Measurements from ENCODE around the gene MRPL40.
"Not testable (repeated sequence)": the region's sequence is repeated elsewhere in the genome, so short reads cannot be mapped to it uniquely, and the experiment has no call there.

The MRPL40 gene

GRCh38 chr22:19438298-19438697 is 6.0 kb downstream of the MRPL40 start:
- DNase-seq, result no peak

GRCh38 chr22:19440411-19441195 is 8.3 kb downstream of the MRPL40 start:
- DNase-seq, result no peak

- DNase-seq, result no peak
Measured at GRCh38 chr22:19442166-19442565, 9.8 kb downstream of the MRPL40 start.

- DNase-seq, result no peak
Measured at GRCh38 chr22:19443544-19444211, 11.3 kb downstream of the MRPL40 start.

GRCh38 chr22:19445279-19445982 is 13.1 kb downstream of the MRPL40 start:
- DNase-seq, result not testable (repeated sequence)

GRCh38 chr22:19446603-19447329 is 14.4 kb downstream of the MRPL40 start:
- no peak for DNase-seq

- peak; percentile 33 to 98 (median 90) for DNase-seq
Measured at GRCh38 chr22:19447330-19448075, 15.2 kb downstream of the MRPL40 start, which contains the start of gene C22orf39. TSS of gene C22orf39 (minus strand) at chr22:19447711. CDS start at chr22:19447688, 23 bp downstream.

- DNase-seq, result peak in 5 of 56 donors; percentile 32 to 66 (median 48)
Measured at GRCh38 chr22:19448076-19448607, 15.8 kb downstream of the MRPL40 start.

- DNase-seq, result no peak
Measured at GRCh38 chr22:19448739-19449421, 16.5 kb downstream of the MRPL40 start.

GRCh38 chr22:19449422-19449767 is 17.1 kb downstream of the MRPL40 start:
- no peak for DNase-seq

- no peak for DNase-seq
Measured at GRCh38 chr22:19450363-19451175, 18.2 kb downstream of the MRPL40 start.

- no peak for DNase-seq
Measured at GRCh38 chr22:19451570-19451969, 19.2 kb downstream of the MRPL40 start.

- DNase-seq, result no peak
Measured at GRCh38 chr22:19453718-19454117, 21.4 kb downstream of the MRPL40 start.

- DNase-seq, result no peak
Measured at GRCh38 chr22:19454156-19454555, 21.8 kb downstream of the MRPL40 start.

GRCh38 chr22:19455033-19455432 is 22.7 kb downstream of the MRPL40 start:
- no peak for DNase-seq

- no peak for DNase-seq
Measured at GRCh38 chr22:19455585-19456370, 23.4 kb downstream of the MRPL40 start.

- no peak for DNase-seq
Measured at GRCh38 chr22:19456541-19456940, 24.2 kb downstream of the MRPL40 start.

- DNase-seq, result no peak
Measured at GRCh38 chr22:19457828-19458428, 25.6 kb downstream of the MRPL40 start.

Data from amygdala (tissue), 56 donors.